Measurements from ENCODE around the gene ALDH1B1.

The ALDH1B1 gene

GRCh38 chr9:38440516-38440915, 48.0 kb downstream of the ALDH1B1 start:
- TF ChIP-seq CTCF (IDR thresholded peaks at IDR 0.05; ENCODE audit: insufficient read depth, low read length, poor library complexity, severe bottlenecking) (no peak), EZH2phosphoT487 (conservative IDR thresholded peaks at IDR 0.05; ENCODE audit: low read length) (no peak)

GRCh38 chr9:38441347-38442085, 49.0 kb downstream of the ALDH1B1 start:
- H3K27me3 ChIP-seq (ENCODE audit: low read length): no peaks in the 10 kb centered on the region
- H3K4me3 ChIP-seq (ENCODE audit: insufficient read depth, low read length, poor library complexity, severe bottlenecking): no peak overlapping the region
- H3F3A ChIP-seq (ENCODE audit: insufficient read depth): no peaks in the 10 kb centered on the region
- H3K9ac ChIP-seq (ENCODE audit: low read length): no peak overlapping the region
- no peaks in the 10 kb centered on the region for H3K36me3 ChIP-seq (ENCODE audit: low read length)
- no peaks in the 10 kb centered on the region for H3K9me3 ChIP-seq (ENCODE audit: insufficient read depth, low read length)
- no peaks in the 10 kb centered on the region for H3K79me2 ChIP-seq (ENCODE audit: insufficient read depth, low read length)
- no peak overlapping the region for H3K4me2 ChIP-seq (ENCODE audit: low read depth, low read length, poor library complexity, severe bottlenecking)
- H4K20me1 ChIP-seq (ENCODE audit: low read depth, low read length): no peaks in the 10 kb centered on the region
- TF ChIP-seq EZH2phosphoT487 (conservative IDR thresholded peaks at IDR 0.05; ENCODE audit: low read length) (no peak), CTCF (IDR thresholded peaks at IDR 0.05; ENCODE audit: insufficient read depth, low read length, poor library complexity, severe bottlenecking) (no peak)
- H3K27ac ChIP-seq (ENCODE audit: low read depth, low read length): no peak overlapping the region
- no peak overlapping the region for H2AFZ ChIP-seq (ENCODE audit: low read depth, low read length, severe bottlenecking)
- no peaks in the 10 kb centered on the region for H3K9me2 ChIP-seq (replicated peaks; ENCODE audit: insufficient read depth, low read length)

More at GRCh38 chr9:38440516-38440915, 48.0 kb downstream of the ALDH1B1 start:
- Histone ChIP-seq H3K9ac (ENCODE audit: low read length) (no peak overlapping the region), H3K36me3 (ENCODE audit: low read length) (no peaks in the 10 kb centered on the region), H3K79me2 (ENCODE audit: insufficient read depth, low read length) (no peaks in the 10 kb centered on the region), H3K9me2 (replicated peaks; ENCODE audit: insufficient read depth, low read length) (no peaks in the 10 kb centered on the region), H3K9me3 (ENCODE audit: insufficient read depth, low read length) (no peaks in the 10 kb centered on the region), H3K27ac (ENCODE audit: low read depth, low read length) (no peak overlapping the region), H4K20me1 (ENCODE audit: low read depth, low read length) (no peaks in the 10 kb centered on the region), H3K4me3 (ENCODE audit: insufficient read depth, low read length, poor library complexity, severe bottlenecking) (no peak overlapping the region), H2AFZ (ENCODE audit: low read depth, low read length, severe bottlenecking) (no peak overlapping the region), H3K4me2 (ENCODE audit: low read depth, low read length, poor library complexity, severe bottlenecking) (no peak overlapping the region), H3F3A (ENCODE audit: insufficient read depth) (no peaks in the 10 kb centered on the region), H3K27me3 (ENCODE audit: low read length) (no peaks in the 10 kb centered on the region)

- no peaks in the 10 kb centered on the region for H3F3A ChIP-seq (ENCODE audit: insufficient read depth)
- no peak overlapping the region for H2AFZ ChIP-seq (ENCODE audit: low read depth, low read length, severe bottlenecking)
- no peaks in the 10 kb centered on the region for H3K9me3 ChIP-seq (ENCODE audit: insufficient read depth, low read length)
- no peaks in the 10 kb centered on the region for H4K20me1 ChIP-seq (ENCODE audit: low read depth, low read length)
- H3K27me3 ChIP-seq (ENCODE audit: low read length): no peaks in the 10 kb centered on the region
- H3K79me2 ChIP-seq (ENCODE audit: insufficient read depth, low read length): no peaks in the 10 kb centered on the region
- no peak overlapping the region for H3K4me2 ChIP-seq (ENCODE audit: low read depth, low read length, poor library complexity, severe bottlenecking)
- no peaks in the 10 kb centered on the region for H3K9me2 ChIP-seq (replicated peaks; ENCODE audit: insufficient read depth, low read length)
- H3K4me3 ChIP-seq (ENCODE audit: insufficient read depth, low read length, poor library complexity, severe bottlenecking): no peak overlapping the region
- H3K9ac ChIP-seq (ENCODE audit: low read length): no peak overlapping the region
- H3K36me3 ChIP-seq (ENCODE audit: low read length): no peaks in the 10 kb centered on the region
- TF ChIP-seq EZH2phosphoT487 (conservative IDR thresholded peaks at IDR 0.05; ENCODE audit: low read length) (no peak), CTCF (IDR thresholded peaks at IDR 0.05; ENCODE audit: insufficient read depth, low read length, poor library complexity, severe bottlenecking) (no peak)
- H3K27ac ChIP-seq (ENCODE audit: low read depth, low read length): no peak overlapping the region
These were observed 50.1 kb downstream of the ALDH1B1 start for GRCh38 chr9:38442473-38443096.

Data from SU-DHL-6 (cell line).